OCI-LY1 (cell line): ENCODE data around the gene SPSB1.

ENCODE experiments used
- H2AFZ ChIP-seq: fragments of 200-600 bp; sonication (generic), shearing (Covaris generic); 2 replicates; pipeline ENCODE4 v1.6.0; 2014; ENCODE audit warnings: antibody characterized with exemption, mild to moderate bottlenecking, low read length
- H3F3A ChIP-seq: fragments of 200-600 bp; sonication (generic), shearing (Covaris generic); 2 replicates; pipeline ENCODE4 v1.6.0; 2014; ENCODE audit warnings: mild to moderate bottlenecking, antibody characterized with exemption, low read length, moderate library complexity; ENCODE audit not compliant: insufficient read depth
- H3K27ac ChIP-seq: fragments of 200-600 bp; sonication (generic); 2 replicates; pipeline ENCODE4 v1.5.1; 2014; ENCODE audit warnings: low read length, mixed run types, mild to moderate bottlenecking, low read depth; ENCODE audit not compliant: poor library complexity, severe bottlenecking
- H3K27me3 ChIP-seq: fragments of 200-600 bp; sonication (generic); 2 replicates; pipeline ENCODE4 v1.6.0; 2014; ENCODE audit warnings: antibody characterized with exemption, mild to moderate bottlenecking, low read length, moderate library complexity; ENCODE audit not compliant: insufficient read depth
- H3K36me3 ChIP-seq: fragments of 200-600 bp; sonication (generic); 2 replicates; pipeline ENCODE4 v1.6.1; 2014; ENCODE audit warnings: mild to moderate bottlenecking, antibody characterized with exemption, low read length, moderate library complexity, mixed read lengths; ENCODE audit not compliant: insufficient read depth
- H3K4me1 ChIP-seq: fragments of 200-600 bp; sonication (generic); 2 replicates; pipeline ENCODE4 v1.5.1; 2014; ENCODE audit warnings: mild to moderate bottlenecking, low read length, moderate library complexity; ENCODE audit not compliant: insufficient read depth, severe bottlenecking
- H3K4me2 ChIP-seq: fragments of 200-600 bp; sonication (generic), shearing (Covaris generic); 2 replicates; pipeline ENCODE4 v1.6.1; 2014; ENCODE audit warnings: low read length
- H3K4me3 ChIP-seq: fragments of 200-600 bp; sonication (generic); 2 replicates; pipeline ENCODE4 v1.5.1; 2014; ENCODE audit warnings: low read length, low read depth, mild to moderate bottlenecking, mixed read lengths; ENCODE audit not compliant: poor library complexity, severe bottlenecking
- H3K79me2 ChIP-seq: fragments of 200-600 bp; shearing (Covaris generic); 2 replicates; pipeline ENCODE4 v1.6.1; 2016; ENCODE audit warnings: mixed run types, low read length, mixed read lengths; ENCODE audit not compliant: insufficient read depth
- H3K9ac ChIP-seq: fragments of 200-600 bp; sonication (generic), shearing (Covaris generic); 2 replicates; pipeline ENCODE4 v1.6.1; 2014; ENCODE audit warnings: mild to moderate bottlenecking, low read length, mixed read lengths
- H3K9me2 ChIP-seq: fragments of 200-600 bp; sonication (generic), shearing (Covaris generic); 2 replicates; pipeline ENCODE4 v1.6.1; 2014; ENCODE audit warnings: low read depth, mild to moderate bottlenecking, low read length, mixed read lengths
- H3K9me3 ChIP-seq: fragments of 200-600 bp; shearing (Covaris generic); 2 replicates; pipeline ENCODE4 v1.6.1; 2014; ENCODE audit warnings: low read length, mixed read lengths
- H4K20me1 ChIP-seq: fragments of 200-600 bp; sonication (generic), shearing (Covaris generic); 2 replicates; pipeline ENCODE4 v1.6.0; 2016; ENCODE audit warnings: mild to moderate bottlenecking, low read length; ENCODE audit not compliant: insufficient read depth
- CTCF ChIP-seq: fragments of 200-600 bp; sonication (generic), shearing (Covaris generic); IDR thresholded peaks from 2 replicates; pipeline ENCODE4 v1.5.1; 2017; ENCODE audit warnings: mild to moderate bottlenecking, antibody characterized with exemption, low read length, moderate library complexity, mixed read lengths
- EZH2 ChIP-seq: fragments of 200-600 bp; sonication (generic), shearing (Covaris generic); IDR thresholded peaks from 2 replicates; pipeline ENCODE4 v1.8.0; 2017; ENCODE audit warnings: borderline replicate concordance, mixed run types, mild to moderate bottlenecking, antibody characterized with exemption, low read length, moderate library complexity, mixed read lengths

Gene SPSB1

GRCh38 chr1:9293533-9294404 lies 1.1 kb downstream of the SPSB1 start:
- peaks cover 35% of the 10 kb centered on the region for H3K79me2 ChIP-seq
- TF ChIP-seq CTCF: no peak
- TF ChIP-seq EZH2: no peak
- H3K4me1 ChIP-seq: peaks cover 33% of the 10 kb centered on the region

GRCh38 chr1:9294405-9294773 lies 1.7 kb downstream of the SPSB1 start:
- Histone ChIP-seq H2AFZ (no peak overlapping the region), H3K9me3 (no peaks in the 10 kb centered on the region), H3K9me2 (no peaks in the 10 kb centered on the region), H4K20me1 (no peaks in the 10 kb centered on the region), H3K4me1 (peaks cover 33% of the 10 kb centered on the region), H3K27me3 (no peaks in the 10 kb centered on the region), H3K4me3 (peak overlapping the region; percentile 75), H3K79me2 (peaks cover 35% of the 10 kb centered on the region), H3K27ac (no peak overlapping the region), H3K9ac (peak overlapping the region; percentile 65), H3K36me3 (peaks cover 8% of the 10 kb centered on the region; the same call in 1 of the 2 replicates), H3F3A (no peaks in the 10 kb centered on the region), H3K4me2 (peak overlapping the region; percentile 88)
- TF ChIP-seq CTCF (no peak), EZH2 (no peak)

More at GRCh38 chr1:9293533-9294404, 1.1 kb downstream of the SPSB1 start:
- peak overlapping the region; percentile 88 for H3K4me2 ChIP-seq
- no peak overlapping the region for H3K27ac ChIP-seq
- H3K9me3 ChIP-seq: no peaks in the 10 kb centered on the region
- H3K9ac ChIP-seq: peak overlapping the region; percentile 65
- H3K27me3 ChIP-seq: no peaks in the 10 kb centered on the region
- peak overlapping the region; percentile 75 for H3K4me3 ChIP-seq
- H3K9me2 ChIP-seq: no peaks in the 10 kb centered on the region
- H2AFZ ChIP-seq: no peak overlapping the region
- peaks cover 8% of the 10 kb centered on the region; the same call in 1 of the 2 replicates for H3K36me3 ChIP-seq
- no peaks in the 10 kb centered on the region for H4K20me1 ChIP-seq
- no peaks in the 10 kb centered on the region for H3F3A ChIP-seq

- Histone ChIP-seq H3K36me3 (peaks cover 8% of the 10 kb centered on the region; the same call in 1 of the 2 replicates), H2AFZ (no peak overlapping the region), H3F3A (no peaks in the 10 kb centered on the region), H3K4me1 (peaks cover 32% of the 10 kb centered on the region), H3K79me2 (peaks cover 35% of the 10 kb centered on the region), H3K4me3 (peak overlapping the region; percentile 75), H3K27ac (no peak overlapping the region), H3K4me2 (peak overlapping the region; percentile 88), H3K9me2 (no peaks in the 10 kb centered on the region), H3K9ac (peak overlapping the region; percentile 65; the same call in 1 of the 2 replicates), H4K20me1 (no peaks in the 10 kb centered on the region), H3K27me3 (no peaks in the 10 kb centered on the region), H3K9me3 (no peaks in the 10 kb centered on the region)
- TF ChIP-seq CTCF (peak; percentile 37; the same call in 1 of the 2 replicates), EZH2 (no peak)
Measured at GRCh38 chr1:9294910-9295636, 2.4 kb downstream of the SPSB1 start.
